HL-60 (cell line): ENCODE results near the gene RAB11B.
"Not testable (repeated sequence)": the region's sequence is repeated elsewhere in the genome, so short reads cannot be mapped to it uniquely, and the experiment has no call there.

Experiments
- DNase-seq, 2 experiments: peaks; one replicate each; pipeline ENCODE4 v3.0.0-alpha.2; 2010 to 2020; ENCODE audit warnings: low read depth in 1 of 2, low spot score in 1 of 2
- H3K27ac ChIP-seq: fragments of 250-450 bp; sonication (Bioruptor Pico); replicated peaks from 2 replicates; pipeline ENCODE4 v1.5.1; 2020; ENCODE audit warnings: mild to moderate bottlenecking, moderate library complexity
- H3K27me3 ChIP-seq: fragments of 250-450 bp; sonication (Bioruptor Pico); 2 replicates; pipeline ENCODE4 v1.5.1; 2021; ENCODE audit warnings: mild to moderate bottlenecking, moderate library complexity; ENCODE audit not compliant: insufficient read depth, poor library complexity, severe bottlenecking
- H3K4me3 ChIP-seq: replicated peaks from 2 replicates; pipeline ENCODE4 v1.5.1; 2011; ENCODE audit warnings: mild to moderate bottlenecking, control low read depth, low read length; ENCODE audit not compliant: insufficient read depth
- CTCF ChIP-seq: IDR thresholded peaks from one replicate; pipeline ENCODE4 v1.5.1; 2011; ENCODE audit warnings: low read length, control low read depth, inconsistent platforms; ENCODE audit not compliant: insufficient read depth
- GABPA ChIP-seq: IDR thresholded peaks from 2 replicates; pipeline ENCODE4 v1.6.1; 2012; ENCODE audit warnings: low read depth
- POLR2AphosphoS5 ChIP-seq: IDR thresholded peaks from 2 replicates; pipeline ENCODE4 v1.6.1; 2012; ENCODE audit warnings: low read depth
- REST ChIP-seq: IDR thresholded peaks from 2 replicates; pipeline ENCODE4 v1.6.1; 2012; ENCODE audit warnings: low read depth; ENCODE audit not compliant: insufficient replicate concordance
- SPI1 ChIP-seq: IDR thresholded peaks from 2 replicates; pipeline ENCODE4 v1.6.1; 2012; ENCODE audit warnings: low read depth, mild to moderate bottlenecking, borderline replicate concordance
- long read RNA-seq: library from polyadenylated mRNA; unstranded; transcript quantifications from one replicate; pipeline ENCODE4 v2.0.0, GENCODE V29; 2020

RAB11B gene
- long read RNA-seq, transcript RAB11B-201 (5 exons, 1,751 nt), result major isoform, 91 of 93 reads
- long read RNA-seq, partial matches to known transcripts, result 1 of 93 reads
- long read RNA-seq, other reads (novel, unspliced or antisense), result 0 of 93 reads

GRCh38 chr19:8389891-8390616, at the start of gene RAB11B:
Gene RAB11B, plus strand, starts transcription at chr19:8390360. Its CDS starts 57 bp downstream, at chr19:8390417.
- H3K27me3 ChIP-seq, result no peaks in the 10 kb centered on the region
- TF ChIP-seq CTCF (no peak), GABPA (peak; percentile 84), POLR2AphosphoS5 (peak; percentile 37)
- DNase-seq, result peak; percentile 99 to 100
- H3K4me3 ChIP-seq, result peak within 1 kb of the TSS; percentile 66
- H3K27ac ChIP-seq, result peak within 1 kb of the TSS; percentile 78

DNA sequence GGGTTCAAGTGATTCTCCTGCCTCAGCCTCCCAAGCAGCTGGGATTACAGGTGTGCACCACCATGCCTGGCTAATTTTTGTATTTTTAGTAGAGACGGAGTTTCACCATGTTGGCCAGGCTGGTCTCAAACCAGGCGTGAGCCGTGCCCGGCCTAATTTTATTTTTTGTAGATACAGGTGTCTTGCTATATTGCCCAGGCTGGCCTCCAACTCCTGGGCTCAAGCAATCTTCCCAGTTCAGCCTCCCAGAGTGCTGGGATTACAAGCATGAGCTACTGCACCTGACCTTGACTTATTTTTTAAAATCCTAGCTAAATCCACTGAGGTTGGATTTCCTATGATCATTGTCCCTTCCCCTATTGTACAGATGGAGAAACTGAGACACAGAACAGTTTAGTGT, 48.7 kb upstream of the RAB11B start:
- not testable (repeated sequence) for H3K27ac ChIP-seq, H3K4me3 ChIP-seq, DNase-seq
- peaks cover 40% of the 10 kb centered on the region for H3K27me3 ChIP-seq

DNA sequence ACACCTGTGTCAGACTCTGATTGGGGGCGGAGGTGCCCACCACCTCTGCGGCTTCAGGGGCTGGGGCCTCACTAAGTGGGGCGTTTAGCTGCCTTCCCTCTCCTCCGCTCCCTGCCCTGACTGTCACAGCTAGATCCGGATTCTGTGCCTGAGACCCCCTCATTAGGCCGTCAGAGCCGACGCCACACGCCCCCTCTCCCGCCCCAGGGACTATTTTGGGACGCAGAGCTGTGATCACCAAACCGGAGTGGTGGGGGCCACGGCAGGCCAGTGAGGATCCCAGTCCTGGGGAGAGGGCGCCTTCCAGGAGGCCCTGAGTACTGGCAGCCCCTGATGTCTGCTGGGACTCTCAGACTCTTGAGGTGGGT, 47.9 kb upstream of the RAB11B start:
- no peak overlapping the region for H3K4me3 ChIP-seq
- H3K27ac ChIP-seq, result no peak overlapping the region

More for the DNA sequence above, 47.9 kb upstream of the RAB11B start:
- no peak for DNase-seq
- TF ChIP-seq SPI1 (no peak), CTCF (no peak), GABPA (no peak), REST (no peak), POLR2AphosphoS5 (no peak)
- peaks cover 38% of the 10 kb centered on the region for H3K27me3 ChIP-seq
